ENCODE results near the gene CDH19.

GRCh38 chr18:66508937-66509336 is 95.0 kb downstream of the CDH19 start:
- no peak for TF ChIP-seq CTCF (conservative IDR thresholded peaks at IDR 0.05 in 1 of 2, IDR thresholded peaks at IDR 0.05 in 1 of 2; ENCODE audit: extremely low read depth in 1 of 2, insufficient read depth in 1 of 2, low read depth in 1 of 2, low read length in 2 of 2)
- no peak for TF ChIP-seq EZH2 (IDR thresholded peaks at IDR 0.05; ENCODE audit: borderline replicate concordance, low read length)

Data from mammary epithelial cell (primary cell).